Measurements from ENCODE around the gene EXOC4. TPM values are rescaled to one million over a fixed set of nuclear protein-coding genes. Genes with fewer than 3 reads are reported as not detected.

The EXOC4 gene
- total RNA-seq, 1 experiment from 2014 or later = 75.8 TPM

DNA sequence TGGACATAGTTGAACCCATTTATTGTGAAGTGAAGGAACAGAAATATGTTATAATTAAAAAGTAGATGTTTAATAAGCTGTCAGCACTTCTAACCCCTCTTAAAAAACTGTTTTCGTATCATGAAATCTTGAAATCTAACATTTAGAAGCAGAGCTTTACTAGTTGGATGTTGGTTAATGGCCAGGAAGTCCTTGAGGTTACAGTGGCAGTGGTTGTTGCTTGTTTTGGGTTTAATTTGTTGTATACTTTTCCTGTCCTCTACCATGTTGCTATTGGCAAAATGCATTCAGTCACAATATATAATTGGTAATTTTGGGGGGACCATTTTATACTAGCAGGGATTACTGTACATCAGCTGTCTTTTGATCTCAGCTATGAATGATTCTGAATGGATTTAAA, 60.7 kb downstream of the EXOC4 start:
- Histone ChIP-seq H3K4ac (ENCODE audit: low read depth, low read length) (no peak overlapping the region), H4K8ac (replicated peaks; ENCODE audit: insufficient read length, low read depth, low read length) (no peak overlapping the region), H3K56ac (ENCODE audit: insufficient read length, low read depth, low read length) (no peak overlapping the region), H3K27me3 (ENCODE audit: insufficient read depth, low read length) (no peaks in the 10 kb centered on the region; the same call in 1 of the 2 replicates), H3K4me2 (ENCODE audit: insufficient read depth, insufficient read length, low read length) (no peak overlapping the region), H3T11ph (ENCODE audit: low read length) (no peak overlapping the region), H3K23me2 (ENCODE audit: insufficient read length, low read depth, low read length, poor library complexity, severe bottlenecking) (no peaks in the 10 kb centered on the region), H3K79me2 (ENCODE audit: insufficient read depth, low read length) (no peaks in the 10 kb centered on the region), H2AFZ (ENCODE audit: low read length) (no peak overlapping the region), H2BK5ac (ENCODE audit: insufficient read length, low read length) (no peak overlapping the region), H3K9ac (ENCODE audit: extremely low read depth, insufficient read length, low read length) (no peak overlapping the region), H2BK12ac (ENCODE audit: insufficient read length, low read depth, low read length) (no peak overlapping the region), H3K27ac (ENCODE audit: insufficient read length, low read depth, low read length) (no peak overlapping the region), H4K20me1 (ENCODE audit: control insufficient read depth, insufficient read depth, insufficient read length) (no peaks in the 10 kb centered on the region), H3K79me1 (ENCODE audit: insufficient read depth, low read depth, low read length, poor library complexity, severe bottlenecking) (no peaks in the 10 kb centered on the region), H3K14ac (ENCODE audit: insufficient read depth, low read length) (no peak overlapping the region), H3K18ac (ENCODE audit: insufficient read length, low read depth, low read length) (no peak overlapping the region), H3K4me1 (ENCODE audit: insufficient read depth, low read length) (no peaks in the 10 kb centered on the region), H3K23ac (ENCODE audit: insufficient read length, low read depth, low read length) (no peak overlapping the region), H2AK5ac (ENCODE audit: insufficient read length, low read length) (no peak overlapping the region), H4K5ac (ENCODE audit: insufficient read length, low read depth, low read length) (no peak overlapping the region), H2BK20ac (ENCODE audit: low read depth, low read length, poor library complexity, severe bottlenecking) (no peak overlapping the region), H4K91ac (ENCODE audit: insufficient read length, low read depth, low read length) (no peak overlapping the region), H2BK15ac (ENCODE audit: low read depth, low read length) (no peak overlapping the region), H3K9me3 (ENCODE audit: control insufficient read depth, low read depth, low read length) (no peaks in the 10 kb centered on the region), H2BK120ac (ENCODE audit: low read depth, low read length, poor library complexity, severe bottlenecking) (no peak overlapping the region)
- H3K4me3 Mint-ChIP-seq = no peak overlapping the region
- no peak for TF ChIP-seq CTCF (conservative IDR thresholded peaks at IDR 0.05)
- no CpG with 5 or more reads among the region's 1 CpG for WGBS (ENCODE audit: extremely low coverage, insufficient read length, low lambda C conversion rate)
- no peaks in the 10 kb centered on the region for H3K27me3 Mint-ChIP-seq (ENCODE audit: low read depth)
- H3K4me1 Mint-ChIP-seq = no peaks in the 10 kb centered on the region
- H3K9me3 Mint-ChIP-seq = no peaks in the 10 kb centered on the region
- H3K27ac Mint-ChIP-seq = no peak overlapping the region
- no peak for DNase-seq
- peaks cover 0 to 11% (median 5%) of the 10 kb centered on the region in 3 experiments; a peak in 5 of 7 replicates for H3K36me3 Mint-ChIP-seq (ENCODE audit: insufficient read depth in 1 of 3, low read depth in 3 of 3)
